Activated gamma-delta T cell (primary cell): ENCODE measurements around the gene MCF2L2.
"Not testable (repeated sequence)": the region's sequence is repeated elsewhere in the genome, so short reads cannot be mapped to it uniquely, and the experiment has no call there.

Source experiments
- DNase-seq: peaks from one replicate; lab custom pipeline; 2025; lab: John Stamatoyannopoulos, UW

MCF2L2 gene

GRCh38 chr3:183396662-183397391 lies 31.6 kb downstream of the MCF2L2 start:
- no peak for DNase-seq

DNA sequence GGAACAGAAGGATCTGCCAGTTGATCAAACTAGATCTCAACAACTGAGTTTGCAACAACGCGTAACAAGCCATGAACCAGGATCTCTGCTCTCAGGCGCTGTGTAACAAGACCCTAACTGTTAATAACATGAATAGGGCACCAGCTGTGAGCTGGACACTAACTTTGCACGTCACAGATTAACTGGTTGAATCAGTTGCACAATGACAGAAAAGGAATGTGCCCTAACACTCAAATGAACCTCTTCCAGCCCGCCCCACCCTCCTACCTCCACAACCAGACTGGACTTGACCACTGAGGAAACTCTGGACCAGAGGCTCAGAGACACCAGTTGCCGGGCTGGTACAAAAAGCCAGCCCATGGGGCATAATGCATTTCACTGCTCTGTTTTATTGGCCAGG lies 34.3 kb downstream of the MCF2L2 start:
- no peak for DNase-seq

DNA sequence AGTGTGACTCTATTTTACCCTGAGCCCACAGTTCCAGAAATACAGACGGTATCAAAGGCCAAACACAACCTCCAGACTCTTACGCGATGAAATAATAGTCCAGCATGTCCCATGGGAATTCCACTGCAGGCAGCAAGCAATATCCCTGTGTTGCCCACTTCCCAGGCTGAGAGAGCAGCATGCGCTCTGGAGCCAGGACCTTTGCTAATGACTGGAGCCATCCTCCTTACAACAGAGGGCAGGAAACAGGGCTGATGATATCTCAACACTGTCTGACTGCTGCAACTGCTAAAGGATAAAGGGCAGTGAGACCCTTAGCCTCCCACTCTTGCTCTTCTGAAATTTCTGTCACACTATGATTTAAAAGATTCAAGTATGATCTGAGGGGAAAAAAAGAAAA lies 34.8 kb downstream of the MCF2L2 start:
- no peak for DNase-seq

GRCh38 chr3:183392186-183393034 lies 36.0 kb downstream of the MCF2L2 start:
- DNase-seq: no peak

DNA sequence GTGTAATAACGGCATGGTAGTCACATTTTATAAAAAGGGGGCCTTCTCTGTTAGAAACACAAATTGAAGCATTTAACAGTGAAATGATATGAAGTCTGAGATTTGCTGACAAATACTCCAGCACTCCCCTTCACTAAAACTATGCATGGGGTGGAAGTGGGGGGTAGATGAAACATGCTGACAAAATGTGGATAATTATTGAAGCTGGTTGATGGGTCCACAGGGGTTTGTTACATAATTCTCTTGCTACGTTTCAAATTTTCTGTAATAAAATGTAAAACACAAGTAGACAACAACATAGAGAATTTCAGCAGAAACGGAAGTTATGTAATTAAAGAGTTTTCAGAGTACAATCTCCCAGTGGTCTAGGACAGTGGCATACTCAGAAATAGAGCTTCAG lies 37.0 kb downstream of the MCF2L2 start:
- no peak for DNase-seq

- no peak for DNase-seq
Measured at GRCh38 chr3:183390844-183391243, 37.6 kb downstream of the MCF2L2 start.

GRCh38 chr3:183388213-183388895 lies 40.1 kb downstream of the MCF2L2 start:
- no peak for DNase-seq

DNA sequence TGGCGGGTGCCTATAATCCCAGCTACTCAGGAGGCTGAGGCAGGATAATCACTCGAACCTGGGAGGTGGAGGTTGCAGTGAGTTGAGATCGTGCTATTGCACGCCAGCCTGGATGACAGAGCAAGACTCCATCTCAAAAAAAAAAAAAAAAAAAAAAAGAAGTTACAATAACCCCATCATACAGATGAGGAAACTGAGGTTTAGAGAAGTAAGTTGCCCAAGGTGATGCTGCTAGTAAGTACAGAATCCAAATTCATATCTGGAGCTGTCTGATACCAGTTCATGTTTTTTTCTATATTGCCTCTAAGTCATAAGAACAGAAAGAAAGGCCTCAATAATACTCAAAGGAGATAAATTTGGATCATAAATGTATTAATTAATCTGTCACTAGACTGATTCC lies 40.6 kb downstream of the MCF2L2 start:
- DNase-seq: no peak

GRCh38 chr3:183386651-183387050 lies 41.8 kb downstream of the MCF2L2 start:
- no peak for DNase-seq

- DNase-seq: no peak
Measured at GRCh38 chr3:183385698-183386613, 42.5 kb downstream of the MCF2L2 start.

- DNase-seq: no peak
Measured at GRCh38 chr3:183381673-183382072, 46.7 kb downstream of the MCF2L2 start.

DNA sequence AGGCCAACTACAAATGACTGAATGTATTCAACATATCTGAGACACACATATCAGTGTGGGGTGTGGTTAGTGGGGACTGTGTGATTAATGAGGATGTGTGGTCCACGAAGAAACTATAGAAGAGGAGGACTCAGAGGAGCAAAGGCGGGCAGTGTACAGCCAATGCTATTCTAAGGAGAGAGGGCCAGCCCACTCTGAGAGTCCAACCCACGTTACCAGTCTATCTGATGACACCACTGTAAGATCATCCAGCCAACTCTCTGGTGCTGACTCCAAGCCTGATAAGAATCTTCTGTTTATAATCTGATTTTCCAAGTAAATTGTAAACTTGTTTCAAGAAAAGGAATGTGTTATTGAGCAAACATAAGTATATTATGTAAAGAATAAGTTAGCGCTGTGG lies 47.2 kb downstream of the MCF2L2 start:
- no peak for DNase-seq

DNA sequence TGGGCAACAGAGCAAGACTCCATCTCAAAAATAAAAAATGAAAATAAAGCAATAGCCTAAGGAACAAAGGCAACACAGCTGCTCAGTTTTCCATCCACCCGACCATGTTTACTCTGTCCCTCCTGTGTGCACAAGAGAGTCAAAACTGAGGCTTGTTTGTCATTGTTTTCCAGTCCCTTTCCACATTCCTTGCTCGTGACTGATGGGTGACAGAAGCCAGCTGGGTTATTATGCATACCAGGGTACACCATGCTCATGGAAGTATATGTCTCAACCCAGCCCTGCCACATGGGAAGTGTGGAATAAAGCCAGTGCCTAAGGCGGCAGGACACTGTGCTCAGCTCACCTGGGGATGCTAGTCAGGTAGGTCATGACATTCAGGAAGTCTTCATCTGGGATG lies 49.5 kb downstream of the MCF2L2 start:
- DNase-seq: no peak

DNA sequence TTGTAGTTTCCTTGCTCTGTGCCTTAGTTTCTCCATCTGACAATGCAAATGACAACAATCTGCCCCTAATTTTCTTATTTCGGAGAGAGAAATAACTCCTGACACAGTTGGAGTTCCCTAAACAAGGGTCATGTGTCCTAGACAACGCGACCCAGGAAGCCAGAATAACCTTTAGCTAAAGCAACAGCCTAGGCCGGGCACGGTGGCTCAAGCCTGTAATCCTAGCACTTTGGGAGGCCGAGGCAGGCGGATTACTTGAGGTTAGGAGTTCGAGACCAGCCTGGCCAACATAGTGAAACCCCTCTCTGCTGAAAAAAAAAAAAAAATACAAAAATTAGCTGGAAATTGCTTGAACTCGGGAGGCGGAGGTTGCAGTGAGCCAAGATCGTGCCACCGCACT lies 49.9 kb downstream of the MCF2L2 start:
- DNase-seq: no peak

DNA sequence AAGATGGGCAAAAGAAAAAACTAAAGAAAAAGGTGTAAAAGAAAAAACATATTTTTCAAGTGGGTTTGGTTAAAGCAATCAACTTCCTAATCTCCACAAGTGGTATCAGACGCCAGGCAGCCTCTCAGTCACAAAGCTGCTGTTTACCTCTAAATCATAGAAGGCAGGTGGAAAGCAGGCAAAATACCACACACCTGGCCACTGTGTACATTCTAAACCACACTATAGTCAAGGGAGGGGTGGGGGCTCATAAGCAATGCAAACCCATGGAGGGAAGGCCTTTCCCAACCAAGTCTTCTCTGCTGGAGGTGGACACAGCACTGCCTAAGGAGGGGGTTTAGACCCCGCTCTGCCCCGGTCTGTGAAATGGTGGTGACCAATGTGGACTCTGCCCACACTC lies 50.4 kb downstream of the MCF2L2 start:
- DNase-seq: no peak

GRCh38 chr3:183377307-183377959 lies 51.0 kb downstream of the MCF2L2 start:
- DNase-seq: no peak

- DNase-seq: no peak
Measured at GRCh38 chr3:183375787-183376186, 52.6 kb downstream of the MCF2L2 start.

- no peak for DNase-seq
Measured at GRCh38 chr3:183375337-183375736, 53.1 kb downstream of the MCF2L2 start.

DNA sequence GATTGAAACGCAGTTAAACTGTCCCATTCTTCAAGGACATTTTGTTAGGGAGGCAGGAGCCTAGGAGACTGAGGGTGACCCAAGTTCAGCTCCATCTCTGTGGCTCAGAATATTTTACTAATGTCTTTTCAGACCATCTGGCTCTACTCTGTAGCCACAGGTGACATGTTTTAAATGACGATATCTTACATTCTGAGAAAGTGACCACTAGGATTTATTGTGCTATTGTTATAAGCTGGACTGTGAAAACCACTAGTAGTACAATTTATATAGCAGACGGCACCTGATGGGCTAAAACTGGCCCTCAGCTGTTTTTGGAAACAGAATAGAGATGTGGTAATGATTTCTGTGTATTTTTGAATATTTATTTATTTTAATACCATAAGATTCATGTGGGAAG lies 55.5 kb downstream of the MCF2L2 start:
- no peak for DNase-seq

- not testable (repeated sequence) for DNase-seq
Measured at GRCh38 chr3:183371600-183371968, 56.8 kb downstream of the MCF2L2 start.

GRCh38 chr3:183370391-183370790 lies 58.0 kb downstream of the MCF2L2 start:
- no peak for DNase-seq
